ENCODE data around the gene STPG4.

DNA sequence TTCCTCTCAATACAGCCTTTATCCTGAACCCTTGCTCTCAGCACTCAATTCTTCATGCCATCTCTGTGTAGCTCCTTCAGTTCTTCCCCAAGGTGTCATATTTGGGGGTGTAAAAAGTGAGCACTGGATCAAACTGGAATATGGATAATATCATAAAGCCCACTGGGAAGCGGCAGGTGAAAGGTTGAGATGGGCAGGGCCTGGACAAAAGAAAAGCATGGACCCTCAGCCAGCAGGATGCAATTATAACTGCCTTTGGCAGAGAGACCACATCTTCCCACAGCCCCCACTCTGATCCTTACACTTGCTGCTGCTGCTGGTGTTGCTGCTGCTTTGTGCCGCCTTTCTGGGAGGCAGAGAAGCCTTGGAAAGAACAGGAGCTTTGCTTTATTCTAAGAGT, 31.2 kb upstream of the STPG4 start:
- TF ChIP-seq POLR2A (IDR thresholded peaks at IDR 0.05) (no peak), POLR2AphosphoS5 (IDR thresholded peaks at IDR 0.05) (no peak)
- TF ChIP-seq, protein P1, sequence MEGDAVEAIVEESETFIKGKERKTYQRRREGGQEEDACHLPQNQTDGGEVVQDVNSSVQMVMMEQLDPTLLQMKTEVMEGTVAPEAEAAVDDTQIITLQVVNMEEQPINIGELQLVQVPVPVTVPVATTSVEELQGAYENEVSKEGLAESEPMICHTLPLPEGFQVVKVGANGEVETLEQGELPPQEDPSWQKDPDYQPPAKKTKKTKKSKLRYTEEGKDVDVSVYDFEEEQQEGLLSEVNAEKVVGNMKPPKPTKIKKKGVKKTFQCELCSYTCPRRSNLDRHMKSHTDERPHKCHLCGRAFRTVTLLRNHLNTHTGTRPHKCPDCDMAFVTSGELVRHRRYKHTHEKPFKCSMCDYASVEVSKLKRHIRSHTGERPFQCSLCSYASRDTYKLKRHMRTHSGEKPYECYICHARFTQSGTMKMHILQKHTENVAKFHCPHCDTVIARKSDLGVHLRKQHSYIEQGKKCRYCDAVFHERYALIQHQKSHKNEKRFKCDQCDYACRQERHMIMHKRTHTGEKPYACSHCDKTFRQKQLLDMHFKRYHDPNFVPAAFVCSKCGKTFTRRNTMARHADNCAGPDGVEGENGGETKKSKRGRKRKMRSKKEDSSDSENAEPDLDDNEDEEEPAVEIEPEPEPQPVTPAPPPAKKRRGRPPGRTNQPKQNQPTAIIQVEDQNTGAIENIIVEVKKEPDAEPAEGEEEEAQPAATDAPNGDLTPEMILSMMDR (IDR thresholded peaks at IDR 0.05 in 8 of 11, conservative IDR thresholded peaks at IDR 0.05 in 3 of 11): no peak

All from spleen (tissue), 7 donors.